Heart right ventricle (tissue), 16 donors: Measurements from ENCODE around the gene MRPL51. TPM values are rescaled to one million over a fixed set of nuclear protein-coding genes. Genes with fewer than 3 reads are reported as not detected.
"Not testable (repeated sequence)": the region's sequence is repeated elsewhere in the genome, so short reads cannot be mapped to it uniquely, and the experiment has no call there.

Source experiments
- ATAC-seq, 8 donors: fragments of 200-7000 bp; cut with Tn5 transposase; one replicate each; pipeline ENCODE4 v1.9.1; 2020; ENCODE audit warnings: mild to moderate bottlenecking in 8 of 8, moderate library complexity in 8 of 8, moderate number of reproducible peaks in 1 of 8
- DNase-seq, 2 donors: peaks; one replicate each; pipeline ENCODE4 v3.0.0-alpha.2; 2020
- H3K27ac ChIP-seq, 10 donors: fragments of 200-600 bp; sonication (generic) in 2 of 10; one replicate each; pipeline versions ENCODE4 v1.5.0 to v1.8.0; 2020 to 2022; ENCODE audit warnings: mild to moderate bottlenecking in 3 of 10
- H3K27me3 ChIP-seq, 7 donors: fragments of 200-600 bp; one replicate each; pipeline ENCODE4 v1.8.0; 2021 to 2022; ENCODE audit warnings: mild to moderate bottlenecking in 2 of 7
- H3K36me3 ChIP-seq, 9 donors: fragments of 200-600 bp; sonication (generic) in 1 of 9; one replicate each; pipeline versions ENCODE4 v1.5.0 to v1.8.0; 2020 to 2022; ENCODE audit warnings: mild to moderate bottlenecking in 2 of 9
- H3K4me1 ChIP-seq, 9 donors: fragments of 200-600 bp; sonication (generic) in 1 of 9; one replicate each; pipeline versions ENCODE4 v1.5.0 to v1.8.0; 2020 to 2022; ENCODE audit warnings: mild to moderate bottlenecking in 4 of 9
- H3K4me3 ChIP-seq, 10 donors: fragments of 200-600 bp; sonication (generic) in 2 of 10; one replicate each; pipeline versions ENCODE4 v1.5.0 to v1.8.0; 2020 to 2022; ENCODE audit warnings: mild to moderate bottlenecking in 7 of 10, moderate library complexity in 2 of 10
- H3K9me3 ChIP-seq, 11 donors: fragments of 200-600 bp in 10 of 11; sonication (generic) in 2 of 11; one replicate each; pipeline versions ENCODE4 v1.5.0 to v1.8.0; 2013 to 2022; ENCODE audit warnings: mild to moderate bottlenecking in 2 of 11, control low read depth in 1 of 11, moderate library complexity in 1 of 11
- CTCF ChIP-seq, 9 donors: fragments of 200-600 bp; sonication (generic) in 2 of 9; IDR thresholded peaks; one replicate each; pipeline versions ENCODE4 v1.5.0 to v1.8.0; 2021 to 2022; ENCODE audit warnings: antibody characterized with exemption in 9 of 9, mild to moderate bottlenecking in 5 of 9, moderate library complexity in 1 of 9
- WGBS, 2 donors: extraction: QIAGEN DNeasy Blood & Tissue Kit; methylation state at CpG; one replicate each; pipeline ENCODE4 v1.1.7; 2013; ENCODE audit warnings: inconsistent platforms in 1 of 2; 5-methylcytosine and 5-hydroxymethylcytosine counted together
- intact Hi-C, 10 donors: fragments of 100-400 bp; cut with DNase I; formaldehyde crosslinking; loops; one replicate each; pipeline versions ENCODE4 v1.11.1 to v1.14.2; 2022
- polyA plus RNA-seq, 2 donors: library from polyadenylated mRNA; stranded (reverse); fragments of 200-250 nt; gene quantifications; one replicate each; pipeline ENCODE4 v1.2.3, GENCODE V29; 2013
- total RNA-seq, 10 donors: library from RNA; stranded (reverse); fragmentation: NEBNext Ultra II Directional in 3 of 10; extraction: Animal tissue kit (Norgen Biotek cat#: 25700) in 3 of 10; gene quantifications; one replicate each; pipeline versions ENCODE4 v1.2.1 to v1.2.4, GENCODE V29; 2021 to 2023
- donor health status: Arrhythmogenic right ventricular cardiomyopathy.
- donor health status: ischemic (EF 13 %, LVEDD 7.1; RV severe dilation, severe dysfunction).
- donor health status: healthy with polysubstance abuse.
- donor health status: DM: no; HTN: yes; CAD: no.
- donor health status: DM: no; HTN: no; CAD: no.
- donor health status: ischemic (EF 25% LVEDD 6.9; RV normal size, moderate dysfunction).
- donor health status: ischemic (EF 25% LVEDD 5.7; RV mildly dilated, moderate dysfunction).
- donor health status: healthy.
- donor health status: DM: yes; HTN: yes; CAD: no.
- donor health status: Ischemic cardiomyopathy.
- donor health status: ischemic (EF 35%, LVEDD 5.7; RV mildly dilated, moderate dysfunction).
- donor health status: nonischemic (EF 11% LVEDD 7.7; RV severe dilation, severe dysfunction).
- donor health status: DM: yes; HTN: yes; CAD: no.
- donor health status: PGD.
- donor health status: ischemic (EF 29% LVEDD 5.4; RV normal size, mild dysfunction).
- donor health status: nonischemic (EF 23%, LVEDD 6.1; RV moderate dilation, normal function).

Gene MRPL51
- total and polyA plus RNA-seq, 12 donors, result 123 to 300 (median 250) TPM

GRCh38 chr12:6508087-6508486 lies 15.0 kb upstream of the MRPL51 start:
- TF ChIP-seq CTCF (IDR thresholded peaks at IDR 0.05), result no peak
- WGBS, 2 donors, result 83 to 87% methylated on average over 7 of the region's 7 CpGs

GRCh38 chr12:6507102-6507998 lies 14.3 kb upstream of the MRPL51 start:
- TF ChIP-seq CTCF (IDR thresholded peaks at IDR 0.05), result no peak
- DNase-seq (no peak), ATAC-seq (no peak)
- H3K4me3 ChIP-seq, result no peak overlapping the region
- peaks cover 0 to 10% (median 0%) of the 10 kb centered on the region in 9 donors for H3K4me1 ChIP-seq
- no peaks in the 10 kb centered on the region for H3K27me3 ChIP-seq
- WGBS, 2 donors, result 70 to 73% methylated on average over 12 of the region's 12 CpGs
- H3K36me3 ChIP-seq, result peaks cover 0 to 88% (median 8%) of the 10 kb centered on the region in 9 donors
- intact Hi-C loops, result no loop called here
- H3K9me3 ChIP-seq, result no peaks in the 10 kb centered on the region
- peak overlapping the region in 3 of 10 donors; percentile 8 to 50 (median 26) for H3K27ac ChIP-seq

More at GRCh38 chr12:6508087-6508486, 15.0 kb upstream of the MRPL51 start:
- Histone ChIP-seq H3K36me3 (peaks cover 0 to 88% (median 15%) of the 10 kb centered on the region in 9 donors), H3K27me3 (no peaks in the 10 kb centered on the region), H3K27ac (peak overlapping the region in 3 of 10 donors; percentile 8 to 50 (median 26)), H3K4me3 (no peak overlapping the region), H3K9me3 (no peaks in the 10 kb centered on the region), H3K4me1 (peaks cover 0 to 10% (median 0%) of the 10 kb centered on the region in 9 donors)
- ATAC-seq (no peak), DNase-seq (no peak)
- intact Hi-C loops, result no loop called here

DNA sequence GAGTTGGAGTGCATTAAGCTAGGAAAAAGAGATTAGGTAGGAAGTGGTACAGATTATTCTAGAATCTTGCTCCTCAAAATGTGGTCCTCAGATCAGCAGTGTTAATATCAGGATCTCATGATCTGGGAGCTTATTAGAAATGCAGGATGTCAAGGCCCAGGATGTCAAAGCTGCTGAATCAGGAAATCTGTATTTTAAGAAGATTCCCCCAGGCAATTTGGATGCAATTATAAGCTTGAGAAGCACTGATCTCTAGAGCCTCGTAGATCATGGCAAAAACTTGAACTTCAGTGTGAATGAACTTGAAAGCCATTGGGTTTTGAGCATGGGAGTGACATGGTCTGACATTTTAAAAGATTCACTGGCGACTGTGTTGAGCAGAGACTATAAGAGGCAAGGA lies 7.4 kb upstream of the MRPL51 start:
- H3K27ac ChIP-seq, result no peak overlapping the region
- TF ChIP-seq CTCF (IDR thresholded peaks at IDR 0.05), result no peak
- H3K36me3 ChIP-seq, result peaks cover 0 to 84% (median 0%) of the 10 kb centered on the region in 9 donors
- WGBS, 2 donors, result 89% methylated on average over 2 of the region's 2 CpGs
- no peak for DNase-seq
- H3K27me3 ChIP-seq, result no peaks in the 10 kb centered on the region
- no peak for ATAC-seq
- intact Hi-C loops, result no loop called here
- H3K9me3 ChIP-seq, result no peaks in the 10 kb centered on the region
- H3K4me3 ChIP-seq, result no peak overlapping the region
- H3K4me1 ChIP-seq, result peaks cover 0 to 7% (median 3%) of the 10 kb centered on the region in 9 donors

GRCh38 chr12:6497291-6497690 lies 4.2 kb upstream of the MRPL51 start:
- peaks cover 0 to 62% (median 0%) of the 10 kb centered on the region in 9 donors for H3K36me3 ChIP-seq

More at GRCh38 chr12:6497291-6497690, 4.2 kb upstream of the MRPL51 start:
- not testable (repeated sequence) for H3K27ac ChIP-seq, H3K9me3 ChIP-seq, H3K4me3 ChIP-seq, ATAC-seq, DNase-seq, H3K27me3 ChIP-seq
- 76 to 86% methylated on average over 3 of the region's 3 CpGs for WGBS, 2 donors
- H3K4me1 ChIP-seq, result peaks cover 0 to 26% (median 22%) of the 10 kb centered on the region in 9 donors
- intact Hi-C loops, result loop anchor here in 1 of 10 donors (5.0 kb wide), 1 partner anchor 35 kb away; the partner anchor contains the start of gene GAPDH
